K562 treated with DMSO at 1 percent for 12 hours (cell line): Measurements from ENCODE around the gene NPHP1. TPM values are rescaled to one million over a fixed set of nuclear protein-coding genes. Genes with fewer than 3 reads are reported as not detected.

Experiments
- total RNA-seq: library from RNA; unstranded; fragments of 300-600 nt; gene quantifications from 2 replicates; pipeline ENCODE4 v1.2.3, GENCODE V29; 2022; ENCODE audit not compliant: insufficient read depth

Gene NPHP1
- not detected in 2 replicates for total RNA-seq

DNA sequence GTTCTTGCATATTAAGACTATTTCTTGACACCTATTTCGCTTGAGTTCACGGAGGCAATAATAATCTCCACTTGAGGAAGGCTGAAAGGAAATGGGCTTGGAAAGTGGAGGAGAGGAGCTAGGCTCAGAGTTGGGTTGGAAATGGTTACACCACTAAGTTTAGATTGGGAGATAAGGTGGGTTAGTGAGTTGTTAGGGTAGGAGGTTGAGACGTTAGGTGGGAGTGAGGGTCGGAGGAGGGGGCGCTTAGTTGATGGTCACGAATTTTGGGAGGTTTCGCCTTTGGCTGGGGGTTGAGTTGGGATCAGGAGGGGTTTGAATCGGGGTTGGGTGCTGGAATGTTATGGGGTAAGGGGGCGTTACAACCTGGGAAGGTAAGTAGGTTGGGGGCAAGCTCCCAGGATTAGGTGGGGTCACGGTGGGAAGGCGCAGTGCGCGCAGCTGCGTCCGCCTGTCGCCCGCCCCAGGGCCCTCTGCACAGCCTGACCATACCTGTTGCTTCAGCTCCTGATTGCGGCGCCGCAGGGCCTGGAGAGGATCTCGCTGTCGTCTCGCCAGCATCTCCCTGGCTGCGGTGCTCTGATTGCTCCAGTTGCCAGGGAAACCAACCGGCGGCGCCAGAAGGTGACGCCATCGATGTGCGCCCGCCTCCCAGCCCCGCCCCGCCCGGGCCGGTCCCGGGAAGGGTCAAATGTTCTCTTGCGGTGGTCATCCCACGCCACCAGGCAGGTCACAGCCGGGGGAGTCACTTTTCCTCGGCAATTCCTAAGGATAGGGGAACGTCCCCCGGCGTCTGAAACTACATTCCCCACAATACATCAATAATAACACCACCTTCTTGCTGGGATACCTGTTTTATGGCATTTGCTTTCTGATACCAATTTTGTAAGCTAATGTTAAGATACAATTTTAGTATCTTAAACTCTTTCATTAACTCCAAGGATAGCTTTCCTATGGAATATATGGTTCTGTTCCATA lies at the start of gene NPHP1:
TSS of gene NPHP1 (minus strand) at position 606 of the 978 bp plus-strand sequence. CDS start at position 561, 45 bp downstream.

DNA sequence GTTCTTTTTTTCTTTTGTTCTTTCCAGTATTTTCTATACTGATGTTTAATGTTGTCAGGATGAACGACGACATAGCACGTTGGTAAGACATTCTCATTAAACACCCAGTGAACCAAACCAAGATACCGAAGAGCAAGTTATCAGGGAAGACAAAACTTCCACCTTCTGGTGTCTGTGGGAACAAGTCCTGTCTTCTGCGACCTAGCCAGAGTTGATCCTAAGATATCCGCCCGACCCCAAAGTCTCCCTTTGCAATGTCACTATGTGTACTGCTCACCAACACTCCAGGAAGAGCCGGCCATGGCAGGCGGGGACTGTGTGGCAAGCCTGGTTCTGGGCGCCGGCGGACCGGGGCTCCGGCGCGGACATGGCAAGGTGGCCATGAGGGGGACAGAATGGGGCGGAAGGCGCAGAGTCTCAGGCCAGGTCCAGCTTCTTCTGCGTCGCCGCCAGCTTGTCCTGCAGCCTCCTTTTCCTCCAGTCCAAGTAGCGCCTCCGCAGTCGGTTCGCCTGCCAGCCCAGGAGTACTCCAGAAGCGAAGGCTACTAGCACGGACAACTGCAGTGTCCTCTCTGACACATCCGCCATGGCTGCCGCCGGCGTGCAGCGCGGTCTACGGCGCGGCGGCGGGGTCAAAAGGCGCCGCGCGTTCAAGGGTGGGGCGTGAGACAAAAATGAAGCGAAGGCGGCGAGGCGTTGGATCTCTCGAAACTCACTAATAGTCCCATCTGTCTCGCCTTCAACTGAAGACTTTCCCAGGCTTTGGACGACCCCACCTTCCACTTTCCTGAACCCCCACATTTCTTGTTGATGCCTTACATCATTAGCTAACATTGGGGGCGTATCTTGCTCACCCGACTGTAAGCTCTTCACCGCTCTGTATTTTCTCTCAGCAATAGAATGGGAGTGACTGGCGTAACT lies 7.4 kb upstream of the NPHP1 start, which contains the start of gene MTLN:
TSS of gene MTLN (minus strand) at position 610 of the 921 bp plus-strand sequence. CDS start at position 588, 22 bp downstream.

DNA sequence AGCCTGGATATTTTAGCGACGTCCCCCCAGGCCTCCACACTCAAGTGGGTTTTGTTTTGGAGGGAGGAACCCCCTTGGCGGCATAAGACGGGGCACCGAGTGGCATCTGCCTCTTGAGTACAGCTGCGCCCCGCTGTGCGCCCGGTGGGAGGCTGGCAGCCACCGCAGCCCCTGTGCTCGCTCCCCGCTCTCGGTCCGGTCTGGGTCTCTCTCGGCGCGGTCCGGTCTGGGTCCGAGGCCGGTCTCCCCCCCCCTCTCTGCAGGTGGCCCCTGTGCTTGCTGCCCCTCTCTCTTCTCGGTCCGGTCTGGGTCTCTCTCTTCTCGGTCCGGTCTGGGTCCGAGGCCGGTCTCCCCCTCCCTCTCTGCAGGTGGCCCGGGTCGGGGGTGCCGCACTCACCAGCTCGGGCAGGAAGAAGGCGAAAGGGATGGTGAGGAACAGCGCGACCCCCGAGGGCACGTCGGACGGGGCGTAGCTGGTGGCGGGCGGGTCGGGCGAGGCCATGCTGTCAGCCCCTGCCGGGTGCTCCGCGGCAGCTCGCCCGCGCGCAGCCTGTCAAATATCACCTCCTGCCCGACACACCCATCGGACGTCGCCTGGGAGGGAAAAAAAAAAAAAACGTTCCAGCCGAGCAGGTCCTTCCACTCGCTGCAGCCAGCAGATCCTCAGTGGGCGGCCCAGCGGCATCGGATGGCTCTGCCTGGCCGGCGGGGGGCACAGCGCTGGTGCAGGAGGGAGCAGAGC lies 89.4 kb downstream of the NPHP1 start, which contains the start of gene MALL:
TSS of gene MALL (minus strand) at position 532 of the 742 bp plus-strand sequence. CDS start at position 502, 30 bp downstream.

Other genes with a start within 250 kb of the NPHP1 start
- gene MALL, start 89.2 kb downstream of the NPHP1 start, total RNA-seq = not detected in 2 replicates
- 27.7 and 71.9 TPM in 2 replicates for gene MTLN, start 7.5 kb upstream of the NPHP1 start, total RNA-seq